IMR-90 (cell line): ENCODE data around the gene CD248. TPM values are rescaled to one million over a fixed set of nuclear protein-coding genes. Genes with fewer than 3 reads are reported as not detected.

Source experiments
- polyA plus RNA-seq, 3 experiments: library from polyadenylated mRNA; depleted of rRNA; stranded (reverse); fragments of >200 nt; gene quantifications; 2 replicates each; pipeline ENCODE4 v1.2.3, GENCODE V29; 2012; ENCODE audit warnings: low replicate concordance in 1 of 3
- total RNA-seq: library from RNA; depleted of rRNA; stranded (reverse); fragments of >200 nt; gene quantifications from 2 replicates; pipeline ENCODE4 v1.2.3, GENCODE V29; 2012; rRNA removed

Gene CD248
- total and polyA plus RNA-seq, 2 of the 4 experiments (the other 2 are of a cell fraction) = 19.5 to 223 TPM

Other genes starting within 250 kb of the CD248 start
- 7.3 and 8.6 TPM in 2 replicates for gene PACS1, start 246.8 kb downstream of the CD248 start, total RNA-seq
- 29.0 and 32.0 TPM in 2 replicates for gene PACS1, start 246.8 kb downstream of the CD248 start, polyA plus RNA-seq (2012; rRNA removed)
- 6.9 and 7.9 TPM in 2 replicates for gene KLC2, start 59.3 kb downstream of the CD248 start, total RNA-seq
- 22.0 and 26.4 TPM in 2 replicates for gene KLC2, start 59.3 kb downstream of the CD248 start, polyA plus RNA-seq (2012; rRNA removed)
- 76.9 and 83.7 TPM in 2 replicates for gene RAB1B, start 48.4 kb downstream of the CD248 start, total RNA-seq
- 248 and 296 TPM in 2 replicates for gene RAB1B, start 48.4 kb downstream of the CD248 start, polyA plus RNA-seq (2012; rRNA removed)
- 0.54 and 0.83 TPM in 2 replicates for gene CNIH2, start 38.9 kb downstream of the CD248 start, total RNA-seq
- gene CNIH2, start 38.9 kb downstream of the CD248 start, polyA plus RNA-seq (2012; rRNA removed) = 3.4 and 5.2 TPM in 2 replicates
- 128 and 134 TPM in 2 replicates for gene YIF1A, start 27.9 kb downstream of the CD248 start, total RNA-seq
- gene YIF1A, start 27.9 kb downstream of the CD248 start, polyA plus RNA-seq (2012; rRNA removed) = 207 and 219 TPM in 2 replicates
- gene TMEM151A, start 25.1 kb downstream of the CD248 start, total RNA-seq = not detected in 2 replicates
- gene TMEM151A, start 25.1 kb downstream of the CD248 start, polyA plus RNA-seq (2012; rRNA removed) = 0.03 and 0.07 TPM in 2 replicates
- gene RIN1, start 19.4 kb upstream of the CD248 start, total RNA-seq = 9.9 and 10.6 TPM in 2 replicates
- gene RIN1, start 19.4 kb upstream of the CD248 start, polyA plus RNA-seq (2012; rRNA removed) = 20.8 and 27.1 TPM in 2 replicates
- gene BRMS1, start 28.1 kb upstream of the CD248 start, total RNA-seq = 57.9 and 67.2 TPM in 2 replicates
- gene BRMS1, start 28.1 kb upstream of the CD248 start, polyA plus RNA-seq (2012; rRNA removed) = 48.3 and 51.9 TPM in 2 replicates
- 10.6 and 13.9 TPM in 2 replicates for gene B4GAT1, start 30.6 kb upstream of the CD248 start, total RNA-seq
- 18.4 and 20.5 TPM in 2 replicates for gene B4GAT1, start 30.6 kb upstream of the CD248 start, polyA plus RNA-seq (2012; rRNA removed)
- gene SLC29A2, start 54.7 kb upstream of the CD248 start, total RNA-seq = under 0.01 TPM in 2 replicates
- 0.87 and 1.2 TPM in 2 replicates for gene SLC29A2, start 54.7 kb upstream of the CD248 start, polyA plus RNA-seq (2012; rRNA removed)
- under 0.01 TPM in 1 of 2 replicates, not detected in the other for gene NPAS4, start 104.0 kb upstream of the CD248 start, total RNA-seq
- 0.77 and 0.89 TPM in 2 replicates for gene NPAS4, start 104.0 kb upstream of the CD248 start, polyA plus RNA-seq (2012; rRNA removed)
- gene MRPL11, start 121.8 kb upstream of the CD248 start, total RNA-seq = 39.2 and 45.5 TPM in 2 replicates
- 45.6 and 46.6 TPM in 2 replicates for gene MRPL11, start 121.8 kb upstream of the CD248 start, polyA plus RNA-seq (2012; rRNA removed)
- gene PELI3, start 149.9 kb upstream of the CD248 start, total RNA-seq = 3.9 and 5.0 TPM in 2 replicates
- gene PELI3, start 149.9 kb upstream of the CD248 start, polyA plus RNA-seq (2012; rRNA removed) = 6.3 and 6.5 TPM in 2 replicates
- gene DPP3, start 163.4 kb upstream of the CD248 start, total RNA-seq = 51.8 and 52.8 TPM in 2 replicates
- 66.3 and 90.3 TPM in 2 replicates for gene DPP3, start 163.4 kb upstream of the CD248 start, polyA plus RNA-seq (2012; rRNA removed)
- gene BBS1, start 193.6 kb upstream of the CD248 start, total RNA-seq = 13.9 and 16.5 TPM in 2 replicates
- gene BBS1, start 193.6 kb upstream of the CD248 start, polyA plus RNA-seq (2012; rRNA removed) = 17.3 and 20.6 TPM in 2 replicates
- gene ZDHHC24, start 229.0 kb upstream of the CD248 start, total RNA-seq = 3.2 and 3.6 TPM in 2 replicates
- gene ZDHHC24, start 229.0 kb upstream of the CD248 start, polyA plus RNA-seq (2012; rRNA removed) = 10.9 and 18.1 TPM in 2 replicates
- under 0.01 TPM in 2 replicates for gene ACTN3, start 229.9 kb upstream of the CD248 start, total RNA-seq
- 0.05 and 0.06 TPM in 2 replicates for gene ACTN3, start 229.9 kb upstream of the CD248 start, polyA plus RNA-seq (2012; rRNA removed)